GM21619 (cell line): ENCODE measurements around the gene ACOX2.
A peak's percentile ranks its signal among the peaks of the same experiment; 100 is the strongest.

Experiments
- ATAC-seq: cut with Tn5 transposase; IDR thresholded peaks from one replicate; pipeline ENCODE4 v1.9.1; 2021; ENCODE audit not compliant: unreplicated experiment

Gene ACOX2

GRCh38 chr3:58514405-58514804 is 22.6 kb downstream of the ACOX2 start:
- no peak for ATAC-seq

DNA sequence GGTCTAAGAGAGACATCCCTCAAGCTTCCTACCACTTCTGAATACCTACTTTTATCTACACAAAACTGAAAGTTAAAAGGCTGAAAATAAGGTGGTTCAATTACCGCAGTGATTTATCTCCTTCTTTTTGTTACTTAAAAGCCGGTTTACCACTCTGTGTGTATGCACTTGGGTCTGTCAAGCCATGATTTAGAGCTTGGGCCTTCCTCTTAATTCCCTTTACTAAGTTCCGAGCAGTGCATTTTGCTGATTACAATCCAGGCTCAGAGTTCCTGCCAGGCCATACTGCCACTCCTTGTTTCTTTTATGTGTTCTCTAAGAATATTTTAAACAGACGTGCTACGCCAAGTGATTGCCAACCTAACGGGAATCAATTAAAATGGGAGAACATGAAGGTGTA is 28.6 kb downstream of the ACOX2 start:
- no peak for ATAC-seq

DNA sequence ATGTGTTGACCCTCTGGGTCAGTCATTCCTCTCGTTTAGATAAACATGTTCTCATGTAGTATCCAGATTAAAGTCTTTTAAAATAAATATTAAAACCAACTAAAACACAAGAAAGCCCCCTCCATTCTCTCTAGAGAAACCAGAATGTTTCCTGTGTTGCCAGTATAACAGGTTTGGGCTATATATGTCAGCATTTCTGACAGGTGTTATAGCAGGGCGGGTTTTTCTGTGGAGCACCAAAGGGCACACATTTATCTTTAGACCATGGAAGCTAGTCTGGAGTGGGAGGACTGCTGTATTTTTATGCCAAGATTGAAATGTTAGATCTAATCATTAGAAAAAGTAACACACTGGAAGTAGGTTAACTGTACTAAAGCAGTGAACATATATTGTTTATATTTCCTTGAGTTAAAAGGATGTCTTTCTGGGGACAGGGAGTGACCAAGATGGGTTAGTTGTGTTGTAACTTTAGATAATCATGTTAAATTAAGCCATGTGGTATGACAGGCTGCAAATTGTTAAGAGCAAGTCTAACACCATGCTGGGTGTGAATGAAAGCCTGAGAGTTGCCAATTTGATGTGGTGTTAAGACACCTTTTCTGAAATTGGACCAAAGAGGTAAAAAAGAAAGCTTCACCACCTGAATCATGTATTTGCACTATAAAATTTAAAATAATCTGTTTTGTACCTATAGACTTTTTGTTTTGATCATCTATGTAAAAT is 29.5 kb downstream of the ACOX2 start:
- no peak for ATAC-seq

DNA sequence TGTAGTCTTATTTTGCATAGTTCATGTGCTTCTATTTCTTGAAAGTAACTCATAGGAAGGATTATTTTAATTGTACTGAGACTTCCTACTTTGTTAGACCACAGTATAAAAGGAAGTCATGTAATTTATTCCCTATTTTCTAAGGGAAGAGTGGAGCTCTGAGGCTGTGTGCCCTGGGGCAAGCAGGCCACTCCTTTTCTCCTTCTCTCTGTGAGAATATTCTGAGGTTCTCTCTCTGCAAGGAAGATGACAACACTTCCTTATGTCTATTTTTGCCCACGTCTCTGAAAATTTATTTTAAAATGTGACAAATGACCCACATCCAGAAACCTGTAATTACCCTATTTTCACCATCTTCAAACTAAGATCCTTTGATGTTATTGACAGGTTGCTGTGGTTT is 34.1 kb downstream of the ACOX2 start:
- no peak for ATAC-seq

DNA sequence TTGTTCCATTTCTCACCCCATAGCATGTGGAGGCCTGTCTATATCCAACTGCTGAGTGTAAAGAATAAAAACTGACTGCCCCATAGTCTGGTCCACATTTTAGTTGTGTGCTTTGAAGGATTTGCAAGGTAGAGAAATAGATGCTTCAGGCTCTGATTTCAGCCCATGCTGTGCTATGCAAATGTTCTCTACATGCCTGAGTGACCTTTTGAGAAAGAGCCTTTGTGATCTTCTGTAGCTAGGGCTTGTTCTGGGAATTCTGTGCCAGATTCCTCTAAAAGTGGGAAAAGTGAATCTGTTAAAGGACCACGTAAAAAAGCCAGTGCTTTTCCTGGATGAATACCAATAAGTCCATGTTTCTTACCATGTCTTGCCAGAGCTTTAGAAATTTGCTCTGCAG is 39.9 kb downstream of the ACOX2 start:
- ATAC-seq = no peak

GRCh38 chr3:58496206-58496857 is 40.7 kb downstream of the ACOX2 start:
- no peak for ATAC-seq

DNA sequence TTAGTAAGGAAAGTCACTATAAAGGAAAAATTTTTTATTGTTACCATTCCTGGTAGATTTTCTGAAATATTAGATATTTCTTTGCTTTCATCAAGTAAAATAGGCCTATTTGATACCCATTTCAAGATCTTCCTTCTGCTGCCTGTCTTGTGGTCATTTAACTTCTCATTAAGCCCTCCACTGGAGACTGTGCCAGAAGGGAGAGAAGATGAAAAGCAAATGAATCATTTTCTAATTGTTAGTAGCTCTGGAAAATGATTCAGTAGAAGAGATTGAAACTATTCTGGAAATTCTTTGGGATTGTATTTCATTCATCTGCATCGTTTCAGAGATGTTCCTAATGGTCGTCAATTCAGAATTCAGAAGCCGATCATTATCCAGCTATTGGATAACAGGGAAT is 41.9 kb downstream of the ACOX2 start:
- ATAC-seq = no peak

DNA sequence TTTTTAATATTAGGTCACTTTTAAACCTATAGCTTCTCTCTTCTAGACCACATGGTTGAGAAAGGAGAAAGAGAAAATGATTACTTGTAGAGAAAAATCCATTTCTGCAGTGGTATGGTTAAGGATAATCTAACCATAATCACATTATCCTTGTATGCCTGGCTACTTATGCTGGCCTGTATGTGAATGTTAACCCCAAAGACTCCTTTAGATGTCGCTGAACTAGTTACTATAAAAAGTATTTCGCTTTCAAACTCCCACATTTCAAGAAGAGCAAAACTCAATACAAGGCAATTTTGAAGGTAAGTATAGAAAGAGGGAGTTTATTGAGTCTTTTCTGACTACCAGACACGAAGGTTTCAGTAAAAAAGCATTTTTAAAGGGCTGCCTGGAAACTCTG is 42.9 kb downstream of the ACOX2 start:
- no peak for ATAC-seq

- no peak for ATAC-seq
These were observed 44.5 kb downstream of the ACOX2 start for GRCh38 chr3:58492494-58492905.

- peak; percentile 90 for ATAC-seq
These were observed 45.2 kb downstream of the ACOX2 start, which contains the start of gene KCTD6 for GRCh38 chr3:58491506-58492402. Gene KCTD6, plus strand, starts transcription at chr3:58492096. Its CDS starts 6,660 bp downstream, at chr3:58498756.

- ATAC-seq = no peak
These were observed 46.0 kb downstream of the ACOX2 start for GRCh38 chr3:58490860-58491501.

- no peak for ATAC-seq
These were observed 48.0 kb downstream of the ACOX2 start for GRCh38 chr3:58488967-58489366.

DNA sequence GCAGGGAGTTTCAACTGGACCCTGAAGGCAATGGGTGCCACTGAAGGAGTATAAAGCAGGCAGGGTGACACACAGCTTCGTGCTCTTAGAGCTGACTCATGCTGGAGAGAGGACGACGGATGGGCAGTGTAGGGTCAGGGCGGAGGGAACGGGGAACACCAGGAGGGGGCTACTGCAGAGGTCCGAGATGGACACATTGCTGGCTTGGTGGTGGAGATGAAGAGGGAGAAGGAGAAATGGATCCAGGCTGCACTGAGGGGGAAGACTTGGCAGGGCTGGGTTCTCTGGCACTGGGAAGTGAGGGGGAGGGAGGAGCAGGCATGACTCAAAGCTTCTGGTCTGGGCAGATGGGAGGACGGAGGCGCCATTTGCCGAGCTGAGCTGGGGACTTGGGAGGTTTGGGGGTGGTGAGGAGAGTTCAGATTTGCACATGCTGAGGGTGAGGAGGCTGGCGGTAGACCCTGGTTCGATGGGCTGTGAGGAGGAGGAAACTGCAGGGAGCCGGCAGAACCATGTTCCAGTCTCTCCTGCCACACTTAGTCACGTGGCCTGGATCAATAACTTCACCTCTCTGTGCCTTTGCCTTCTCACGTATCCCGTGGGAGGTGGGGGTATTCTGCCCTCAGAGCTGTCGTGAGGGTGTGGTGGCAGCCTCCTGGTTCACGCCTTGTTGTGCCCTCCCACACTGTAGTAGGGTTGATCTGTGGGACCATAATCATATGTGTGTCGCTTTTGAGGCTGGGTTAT is 49.7 kb downstream of the ACOX2 start:
- no peak for ATAC-seq

GRCh38 chr3:58485801-58486435 is 51.1 kb downstream of the ACOX2 start:
- no peak for ATAC-seq

GRCh38 chr3:58484722-58485069 is 52.3 kb downstream of the ACOX2 start:
- no peak for ATAC-seq

- ATAC-seq = no peak
These were observed 52.8 kb downstream of the ACOX2 start for GRCh38 chr3:58484045-58484721.

DNA sequence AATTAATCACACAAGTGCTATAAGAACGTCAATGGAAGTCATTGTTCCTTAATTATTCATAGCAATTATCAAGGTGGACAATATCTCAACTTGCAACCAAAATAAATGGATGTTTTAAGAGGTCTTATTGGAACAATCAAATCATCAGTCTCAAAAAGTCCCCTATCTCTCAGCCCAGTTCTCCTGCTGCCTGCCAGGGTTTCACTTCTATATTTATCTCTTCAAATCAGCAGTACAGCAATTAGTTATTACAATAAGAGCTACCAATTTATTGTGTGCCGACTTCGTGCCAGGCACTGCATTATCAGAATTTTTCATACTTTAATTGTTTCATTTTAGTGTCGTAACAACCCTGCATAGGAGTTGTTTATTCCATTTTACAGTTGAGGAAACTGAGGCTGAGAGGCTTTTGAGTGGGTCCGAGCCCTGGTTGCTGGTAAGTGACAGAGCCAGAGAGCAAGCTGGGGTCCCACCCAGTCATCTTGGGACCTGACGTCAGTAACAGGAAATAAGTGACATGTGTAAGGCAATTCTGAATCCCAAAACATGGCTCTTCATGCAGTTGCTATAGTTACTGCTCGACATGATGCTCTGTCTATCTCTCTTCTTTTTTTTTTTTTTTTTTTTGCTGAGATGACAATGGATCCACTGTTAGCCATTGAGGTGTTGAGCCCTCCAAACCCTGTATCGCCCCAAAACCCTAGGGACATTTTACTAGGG is 53.9 kb downstream of the ACOX2 start:
- ATAC-seq = no peak

DNA sequence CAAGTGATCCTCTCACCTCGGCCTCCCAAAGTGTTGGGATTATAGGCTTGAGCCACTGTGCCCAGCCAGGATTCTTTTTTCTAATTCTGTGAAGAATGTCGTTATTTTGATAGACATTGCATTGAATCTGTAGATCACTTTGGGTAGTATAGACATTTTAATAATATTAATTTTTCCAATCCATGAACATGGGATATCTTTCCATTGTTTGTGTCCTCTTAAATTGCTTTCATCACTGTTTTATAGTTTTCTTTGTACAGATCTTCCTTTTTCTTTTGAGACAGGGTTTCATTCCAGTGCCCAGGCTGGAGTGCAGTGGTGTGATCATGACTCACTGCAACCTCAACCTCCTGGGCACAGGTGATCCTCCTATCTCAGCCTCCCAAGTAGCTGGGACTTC is 56.7 kb downstream of the ACOX2 start:
- ATAC-seq = no peak

- ATAC-seq = no peak
These were observed 58.2 kb downstream of the ACOX2 start for GRCh38 chr3:58478781-58479180.
